Ovary (tissue), 3 donors: ENCODE measurements around the gene ZSCAN4.

Experiments used
- POLR2A ChIP-seq: fragments of 450-650 bp; IDR thresholded peaks from one replicate; pipeline ENCODE4 v1.6.1; 2017; ENCODE audit warnings: antibody characterized with exemption, mild to moderate bottlenecking, moderate library complexity
- TF ChIP-seq, protein P1 (sequence below), 3 donors: fragments of 450-650 bp in 2 of 3; fragments of 200-600 bp in 1 of 3; IDR thresholded peaks; one replicate each; pipeline versions ENCODE4 v1.5.1 to v1.8.0; 2016 to 2022; ENCODE audit warnings: antibody characterized with exemption in 3 of 3, mild to moderate bottlenecking in 1 of 3
- donor health status: DM: no; HTN: no; CAD: no.

DNA sequence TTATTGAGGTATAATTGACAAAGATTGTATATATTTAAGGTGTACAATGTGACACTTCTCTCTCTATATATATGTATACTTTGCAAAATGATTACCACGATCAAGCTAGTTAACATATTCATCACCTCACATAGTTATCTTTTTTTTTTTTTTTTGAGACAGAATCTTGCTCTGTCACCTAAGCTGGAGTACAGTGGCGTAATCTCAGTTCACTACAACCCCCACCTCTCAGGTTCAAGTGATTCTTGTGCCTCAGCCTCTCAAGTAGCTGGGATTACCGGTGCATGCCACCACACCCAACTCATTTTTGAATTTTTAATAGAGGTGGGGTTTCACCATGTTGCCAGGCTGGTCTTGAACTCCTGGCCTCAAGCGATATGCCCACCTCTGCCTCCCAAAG is 3.7 kb downstream of the ZSCAN4 start:
- no peak for TF ChIP-seq POLR2A
- TF ChIP-seq, protein P1, sequence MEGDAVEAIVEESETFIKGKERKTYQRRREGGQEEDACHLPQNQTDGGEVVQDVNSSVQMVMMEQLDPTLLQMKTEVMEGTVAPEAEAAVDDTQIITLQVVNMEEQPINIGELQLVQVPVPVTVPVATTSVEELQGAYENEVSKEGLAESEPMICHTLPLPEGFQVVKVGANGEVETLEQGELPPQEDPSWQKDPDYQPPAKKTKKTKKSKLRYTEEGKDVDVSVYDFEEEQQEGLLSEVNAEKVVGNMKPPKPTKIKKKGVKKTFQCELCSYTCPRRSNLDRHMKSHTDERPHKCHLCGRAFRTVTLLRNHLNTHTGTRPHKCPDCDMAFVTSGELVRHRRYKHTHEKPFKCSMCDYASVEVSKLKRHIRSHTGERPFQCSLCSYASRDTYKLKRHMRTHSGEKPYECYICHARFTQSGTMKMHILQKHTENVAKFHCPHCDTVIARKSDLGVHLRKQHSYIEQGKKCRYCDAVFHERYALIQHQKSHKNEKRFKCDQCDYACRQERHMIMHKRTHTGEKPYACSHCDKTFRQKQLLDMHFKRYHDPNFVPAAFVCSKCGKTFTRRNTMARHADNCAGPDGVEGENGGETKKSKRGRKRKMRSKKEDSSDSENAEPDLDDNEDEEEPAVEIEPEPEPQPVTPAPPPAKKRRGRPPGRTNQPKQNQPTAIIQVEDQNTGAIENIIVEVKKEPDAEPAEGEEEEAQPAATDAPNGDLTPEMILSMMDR (IDR thresholded peaks at IDR 0.05) = no peak
